MM.1S (cell line): Measurements from ENCODE around the gene DENND4B.

Experiments used
- DNase-seq: peaks from one replicate; pipeline ENCODE4 v3.0.0-alpha.2; 2015
- H2AFZ ChIP-seq: fragments of 300-600 bp; sonication (generic); 2 replicates; pipeline ENCODE4 v1.6.0; 2016; ENCODE audit warnings: antibody characterized with exemption, low read length
- H3F3A ChIP-seq: fragments of 300-600 bp; sonication (generic); 2 replicates; pipeline ENCODE4 v1.6.1; 2016; ENCODE audit warnings: mild to moderate bottlenecking, antibody characterized with exemption, low read length, moderate library complexity, mixed read lengths; ENCODE audit not compliant: insufficient read depth
- H3K27ac ChIP-seq: fragments of 300-600 bp; sonication (generic); 2 replicates; pipeline ENCODE4 v1.5.1; 2016; ENCODE audit warnings: mild to moderate bottlenecking, low read length
- H3K27me3 ChIP-seq: fragments of 300-600 bp; sonication (generic); replicated peaks from 2 replicates; pipeline ENCODE4 v1.6.0; 2016; ENCODE audit warnings: low read length; ENCODE audit not compliant: insufficient read depth
- H3K36me3 ChIP-seq: fragments of 300-600 bp; sonication (generic); replicated peaks from 2 replicates; pipeline ENCODE4 v1.6.1; 2016; ENCODE audit warnings: mild to moderate bottlenecking, low read length, mixed read lengths; ENCODE audit not compliant: insufficient read depth
- H3K4me1 ChIP-seq: fragments of 300-600 bp; sonication (generic); 2 replicates; pipeline ENCODE4 v1.6.1; 2016; ENCODE audit warnings: low read length, mixed read lengths
- H3K4me2 ChIP-seq: fragments of 300-600 bp; sonication (generic); 2 replicates; pipeline ENCODE4 v1.6.0; 2016; ENCODE audit warnings: low read depth, low read length
- H3K4me3 ChIP-seq: fragments of 300-600 bp; sonication (generic); 2 replicates; pipeline ENCODE4 v1.5.1; 2016; ENCODE audit warnings: low read length, mixed read lengths
- H3K79me2 ChIP-seq: fragments of 300-600 bp; sonication (generic); 2 replicates; pipeline ENCODE4 v1.6.1; 2016; ENCODE audit warnings: mixed run types, low read length, mixed read lengths
- H3K9ac ChIP-seq: fragments of 300-600 bp; sonication (generic); 2 replicates; pipeline ENCODE4 v1.6.1; 2016; ENCODE audit warnings: low read length, mixed read lengths
- H3K9me2 ChIP-seq: fragments of 300-600 bp; sonication (generic); replicated peaks from 2 replicates; pipeline ENCODE4 v1.6.1; 2016; ENCODE audit warnings: mild to moderate bottlenecking, low read length, mixed read lengths; ENCODE audit not compliant: insufficient read depth
- H3K9me3 ChIP-seq: fragments of 300-600 bp; sonication (generic); replicated peaks from 2 replicates; pipeline ENCODE4 v1.6.1; 2016; ENCODE audit warnings: mild to moderate bottlenecking, low read length, mixed read lengths; ENCODE audit not compliant: insufficient read depth
- H4K20me1 ChIP-seq: fragments of 300-600 bp; sonication (generic); 2 replicates; pipeline ENCODE4 v1.6.1; 2016; ENCODE audit warnings: mild to moderate bottlenecking, low read length, moderate library complexity, mixed read lengths; ENCODE audit not compliant: insufficient read depth
- EZH2 ChIP-seq: fragments of 300-600 bp; sonication (generic); optimal IDR thresholded peaks from 2 replicates; pipeline ENCODE3; 2017; ENCODE audit warnings: low read depth, mild to moderate bottlenecking, antibody characterized with exemption, low read length, mixed read lengths
- EZH2phosphoT487 ChIP-seq: fragments of 300-600 bp; sonication (generic); IDR thresholded peaks from 2 replicates; pipeline ENCODE4 v1.6.1; 2018; ENCODE audit warnings: antibody characterized with exemption, low read length
- TF ChIP-seq, protein P1 (sequence below): fragments of 300-600 bp; sonication (generic); IDR thresholded peaks from 2 replicates; pipeline ENCODE4 v1.5.1; 2016; ENCODE audit warnings: antibody characterized with exemption, low read length, mixed read lengths

Gene DENND4B

GRCh38 chr1:153942766-153943549, 3.6 kb downstream of the DENND4B start:
- no peak overlapping the region for H3K27ac ChIP-seq
- peaks cover 28% of the 10 kb centered on the region for H3K79me2 ChIP-seq
- peaks cover 25% of the 10 kb centered on the region for H3F3A ChIP-seq
- H3K27me3 ChIP-seq = no peaks in the 10 kb centered on the region
- no peak overlapping the region for H3K4me2 ChIP-seq
- no peak overlapping the region for H3K9ac ChIP-seq
- no peaks in the 10 kb centered on the region for H3K36me3 ChIP-seq
- DNase-seq = no peak
- H3K4me1 ChIP-seq = peaks cover 5% of the 10 kb centered on the region
- H2AFZ ChIP-seq = no peak overlapping the region
- H3K9me3 ChIP-seq = no peaks in the 10 kb centered on the region
- H4K20me1 ChIP-seq = no peaks in the 10 kb centered on the region
- no peak for TF ChIP-seq EZH2
- TF ChIP-seq EZH2phosphoT487 = no peak
- TF ChIP-seq, protein P1, sequence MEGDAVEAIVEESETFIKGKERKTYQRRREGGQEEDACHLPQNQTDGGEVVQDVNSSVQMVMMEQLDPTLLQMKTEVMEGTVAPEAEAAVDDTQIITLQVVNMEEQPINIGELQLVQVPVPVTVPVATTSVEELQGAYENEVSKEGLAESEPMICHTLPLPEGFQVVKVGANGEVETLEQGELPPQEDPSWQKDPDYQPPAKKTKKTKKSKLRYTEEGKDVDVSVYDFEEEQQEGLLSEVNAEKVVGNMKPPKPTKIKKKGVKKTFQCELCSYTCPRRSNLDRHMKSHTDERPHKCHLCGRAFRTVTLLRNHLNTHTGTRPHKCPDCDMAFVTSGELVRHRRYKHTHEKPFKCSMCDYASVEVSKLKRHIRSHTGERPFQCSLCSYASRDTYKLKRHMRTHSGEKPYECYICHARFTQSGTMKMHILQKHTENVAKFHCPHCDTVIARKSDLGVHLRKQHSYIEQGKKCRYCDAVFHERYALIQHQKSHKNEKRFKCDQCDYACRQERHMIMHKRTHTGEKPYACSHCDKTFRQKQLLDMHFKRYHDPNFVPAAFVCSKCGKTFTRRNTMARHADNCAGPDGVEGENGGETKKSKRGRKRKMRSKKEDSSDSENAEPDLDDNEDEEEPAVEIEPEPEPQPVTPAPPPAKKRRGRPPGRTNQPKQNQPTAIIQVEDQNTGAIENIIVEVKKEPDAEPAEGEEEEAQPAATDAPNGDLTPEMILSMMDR = no peak
- no peak overlapping the region for H3K4me3 ChIP-seq
- H3K9me2 ChIP-seq = no peaks in the 10 kb centered on the region

GRCh38 chr1:153941826-153942725, 4.4 kb downstream of the DENND4B start:
- peaks cover 17% of the 10 kb centered on the region for H3F3A ChIP-seq
- H3K36me3 ChIP-seq = no peaks in the 10 kb centered on the region; the same call in 1 of the 2 replicates
- no peak overlapping the region for H3K4me2 ChIP-seq
- no peak overlapping the region for H2AFZ ChIP-seq
- TF ChIP-seq, protein P1 = no peak
- TF ChIP-seq EZH2phosphoT487 (no peak), EZH2 (no peak)
- no peaks in the 10 kb centered on the region for H3K27me3 ChIP-seq
- H3K9me3 ChIP-seq = no peaks in the 10 kb centered on the region
- H3K4me3 ChIP-seq = no peak overlapping the region
- no peak overlapping the region for H3K9ac ChIP-seq
- peaks cover 28% of the 10 kb centered on the region for H3K79me2 ChIP-seq
- no peaks in the 10 kb centered on the region for H3K9me2 ChIP-seq
- H3K4me1 ChIP-seq = peaks cover 5% of the 10 kb centered on the region
- no peaks in the 10 kb centered on the region for H4K20me1 ChIP-seq
- no peak overlapping the region for H3K27ac ChIP-seq
- no peak for DNase-seq

DNA sequence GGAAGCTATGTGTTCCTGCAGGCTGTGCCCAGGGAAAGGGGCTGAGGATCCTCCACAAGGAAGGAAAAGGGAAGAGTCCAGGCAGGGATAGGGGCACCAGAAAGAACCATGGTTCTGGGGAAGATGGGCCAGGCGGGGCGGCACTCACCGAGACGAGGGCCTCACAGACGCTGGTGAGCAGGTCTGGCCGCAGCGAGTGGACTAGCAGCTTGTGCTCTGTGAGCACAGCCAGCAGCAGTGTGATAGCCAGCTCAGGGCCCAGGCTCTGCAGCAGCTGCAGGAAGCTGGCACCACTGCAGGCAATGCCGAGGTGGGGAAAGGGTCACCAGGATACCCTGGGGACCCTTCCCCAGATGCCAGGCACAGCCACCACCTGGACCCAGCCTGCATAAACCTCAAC, 5.8 kb downstream of the DENND4B start:
- no peak for TF ChIP-seq EZH2phosphoT487
- no peaks in the 10 kb centered on the region for H3K9me2 ChIP-seq
- H3F3A ChIP-seq = peaks cover 11% of the 10 kb centered on the region; the same call in 1 of the 2 replicates
- H3K27me3 ChIP-seq = no peaks in the 10 kb centered on the region
- no peak for DNase-seq
- H3K36me3 ChIP-seq = no peaks in the 10 kb centered on the region; the same call in none of the 2 replicates
- no peak overlapping the region for H3K4me3 ChIP-seq
- H3K9me3 ChIP-seq = no peaks in the 10 kb centered on the region
- no peak overlapping the region for H3K4me2 ChIP-seq
- no peak overlapping the region for H3K9ac ChIP-seq
- H3K79me2 ChIP-seq = peaks cover 27% of the 10 kb centered on the region
- H2AFZ ChIP-seq = no peak overlapping the region
- no peaks in the 10 kb centered on the region; the same call in 1 of the 2 replicates for H3K4me1 ChIP-seq
- no peak overlapping the region for H3K27ac ChIP-seq
- H4K20me1 ChIP-seq = no peaks in the 10 kb centered on the region
